ENCODE results near the gene DPH5. TPM values are rescaled to one million over a fixed set of nuclear protein-coding genes. Genes with fewer than 3 reads are reported as not detected.
"Not testable (repeated sequence)": the region's sequence is repeated elsewhere in the genome, so short reads cannot be mapped to it uniquely, and the experiment has no call there.

The DPH5 gene
- total RNA-seq, 3 donors from 2014 or later (not counting 1 experiment from before 2014, with no cell fraction given), result 17.1 to 22.9 (median 19.9) TPM

- no peak overlapping the region for H3K27ac ChIP-seq (ENCODE audit: low read length)
- no peaks in the 10 kb centered on the region for H3K27me3 Mint-ChIP-seq (ENCODE audit: low read depth in 2 of 2)
- H3K27me3 ChIP-seq (ENCODE audit: control insufficient read depth, insufficient read depth, low read length), result no peaks in the 10 kb centered on the region
- H3K4me3 Mint-ChIP-seq, result no peak overlapping the region
- ATAC-seq (no peak), DNase-seq (no peak)
- peaks cover 18% of the 10 kb centered on the region for H3K36me3 Mint-ChIP-seq
- 93% methylated on average over 4 of the region's 5 CpGs for WGBS (ENCODE audit: insufficient coverage)
- H3K4me1 ChIP-seq (ENCODE audit: control insufficient read depth, insufficient read depth, low read length), result no peaks in the 10 kb centered on the region
- peaks cover 19% of the 10 kb centered on the region for H3K36me3 ChIP-seq (ENCODE audit: control insufficient read depth, insufficient read depth, low read length)
- no peak overlapping the region for H3K27ac Mint-ChIP-seq
- intact Hi-C loops (cut with micrococcal nuclease), result no loop called here
- H3K9me3 ChIP-seq (ENCODE audit: control insufficient read depth, insufficient read depth, low read length), result no peaks in the 10 kb centered on the region
- H3K4me3 ChIP-seq (ENCODE audit: low read length), result no peak overlapping the region
- no peaks in the 10 kb centered on the region for H3K9me3 Mint-ChIP-seq
- TF ChIP-seq CTCF (IDR thresholded peaks at IDR 0.05), result no peak
- peaks cover 22% of the 10 kb centered on the region in 2 donors for H3K4me1 Mint-ChIP-seq
Measured at GRCh38 chr1:100959502-100960060, 66.0 kb downstream of the DPH5 start.

- no CpG with 5 or more reads among the region's 1 CpG for WGBS (ENCODE audit: insufficient coverage)
- Histone ChIP-seq H3K27ac (ENCODE audit: low read length) (no peak overlapping the region), H3K27me3 (ENCODE audit: control insufficient read depth, insufficient read depth, low read length) (no peaks in the 10 kb centered on the region), H3K9me3 (ENCODE audit: control insufficient read depth, insufficient read depth, low read length) (no peaks in the 10 kb centered on the region), H3K4me1 (ENCODE audit: control insufficient read depth, insufficient read depth, low read length) (peaks cover 4% of the 10 kb centered on the region), H3K4me3 (ENCODE audit: low read length) (no peak overlapping the region), H3K36me3 (ENCODE audit: control insufficient read depth, insufficient read depth, low read length) (peaks cover 5% of the 10 kb centered on the region)
- intact Hi-C loops (cut with micrococcal nuclease), result no loop called here
- TF ChIP-seq CTCF (IDR thresholded peaks at IDR 0.05), result no peak
- H3K36me3 Mint-ChIP-seq, result no peaks in the 10 kb centered on the region
- H3K27me3 Mint-ChIP-seq (ENCODE audit: low read depth in 2 of 2), result no peaks in the 10 kb centered on the region
- ATAC-seq (no peak), DNase-seq (no peak)
- H3K4me1 Mint-ChIP-seq, result peaks cover 34% of the 10 kb centered on the region in 2 donors
- H3K27ac Mint-ChIP-seq, result no peak overlapping the region
- H3K4me3 Mint-ChIP-seq, result no peak overlapping the region
- H3K9me3 Mint-ChIP-seq, result no peaks in the 10 kb centered on the region
Measured at GRCh38 chr1:100955322-100955721, 70.3 kb downstream of the DPH5 start.

GRCh38 chr1:100953960-100954730, 71.4 kb downstream of the DPH5 start:
- H3K4me3 Mint-ChIP-seq, result no peak overlapping the region
- H3K27ac Mint-ChIP-seq, result peak overlapping the region; percentile 83 to 92
- no peaks in the 10 kb centered on the region for H3K9me3 Mint-ChIP-seq
- no peaks in the 10 kb centered on the region for H3K36me3 Mint-ChIP-seq
- no peaks in the 10 kb centered on the region for H3K27me3 Mint-ChIP-seq (ENCODE audit: low read depth in 2 of 2)
- no peak overlapping the region for H3K27ac ChIP-seq (ENCODE audit: low read length)
- peaks cover 41 to 44% of the 10 kb centered on the region in 2 donors for H3K4me1 Mint-ChIP-seq
- DNase-seq, result no peak
- WGBS (ENCODE audit: insufficient coverage), result 83% methylated on average over 1 of the region's 2 CpGs
- no peak overlapping the region for H3K4me3 ChIP-seq (ENCODE audit: low read length)
- intact Hi-C loops (cut with micrococcal nuclease), result no loop called here
- peaks cover 12% of the 10 kb centered on the region for H3K4me1 ChIP-seq (ENCODE audit: control insufficient read depth, insufficient read depth, low read length)
- no peaks in the 10 kb centered on the region for H3K27me3 ChIP-seq (ENCODE audit: control insufficient read depth, insufficient read depth, low read length)
- peaks cover 5% of the 10 kb centered on the region for H3K9me3 ChIP-seq (ENCODE audit: control insufficient read depth, insufficient read depth, low read length)
- no peak for TF ChIP-seq CTCF (IDR thresholded peaks at IDR 0.05)
- H3K36me3 ChIP-seq (ENCODE audit: control insufficient read depth, insufficient read depth, low read length), result peaks cover 5% of the 10 kb centered on the region
- no peak for ATAC-seq

GRCh38 chr1:100952970-100953369, 72.6 kb downstream of the DPH5 start:
- WGBS (ENCODE audit: insufficient coverage), result no CpG with 5 or more reads among the region's 1 CpG
- Mint-ChIP-seq H3K4me1 (peaks cover 51 to 56% of the 10 kb centered on the region in 2 donors), H3K36me3 (peaks cover 11% of the 10 kb centered on the region), H3K27ac (peak overlapping the region; percentile 83 to 92)
- DNase-seq; H3K4me3 Mint-ChIP-seq; H3K4me3 ChIP-seq (ENCODE audit: low read length); H3K36me3 ChIP-seq (ENCODE audit: control insufficient read depth, insufficient read depth, low read length); intact Hi-C loops (cut with micrococcal nuclease); H3K9me3 Mint-ChIP-seq; H3K27me3 ChIP-seq (ENCODE audit: control insufficient read depth, insufficient read depth, low read length); H3K27me3 Mint-ChIP-seq (ENCODE audit: low read depth in 2 of 2); H3K9me3 ChIP-seq (ENCODE audit: control insufficient read depth, insufficient read depth, low read length): not testable (repeated sequence)
- Histone ChIP-seq H3K27ac (ENCODE audit: low read length) (peak overlapping the region; percentile 19), H3K4me1 (ENCODE audit: control insufficient read depth, insufficient read depth, low read length) (peaks cover 22% of the 10 kb centered on the region)
- peak in 2 of 3 donors; percentile 15 to 46 for ATAC-seq
